Fibroblast of villous mesenchyme (primary cell): ENCODE results near the gene UGT1A5. TPM values are rescaled to one million over a fixed set of nuclear protein-coding genes. Genes with fewer than 3 reads are reported as not detected.

Experiments
- DNase-seq: peaks from one replicate; pipeline ENCODE4 v3.0.0-alpha.2; 2010; ENCODE audit warnings: low read depth
- H3K4me3 ChIP-seq: 2 replicates; pipeline ENCODE4 v1.5.1; 2011; ENCODE audit warnings: low read depth, mild to moderate bottlenecking, low read length
- CTCF ChIP-seq: IDR thresholded peaks from 2 replicates; pipeline ENCODE4 v1.5.1; 2012; ENCODE audit warnings: low read depth, mild to moderate bottlenecking, low read length; ENCODE audit not compliant: insufficient read depth
- total RNA-seq: library from RNA; depleted of rRNA; stranded (reverse); fragments of >200 nt; gene quantifications from 2 replicates; pipeline ENCODE4 v1.2.3, GENCODE V29; 2012

UGT1A5 gene
- total RNA-seq, 1 donor = not detected

- no peak overlapping the region for H3K4me3 ChIP-seq
- DNase-seq = no peak
- no peak for TF ChIP-seq CTCF
These were observed 101.5 kb downstream of the UGT1A5 start for GRCh38 chr2:233814056-233814835.

GRCh38 chr2:233815861-233816260 is 103.2 kb downstream of the UGT1A5 start:
- no peak overlapping the region for H3K4me3 ChIP-seq
- TF ChIP-seq CTCF = no peak
- no peak for DNase-seq

GRCh38 chr2:233816334-233816733 is 103.6 kb downstream of the UGT1A5 start:
- no peak for TF ChIP-seq CTCF
- DNase-seq = no peak
- H3K4me3 ChIP-seq = no peak overlapping the region

- no peak for TF ChIP-seq CTCF
- no peak for DNase-seq
- H3K4me3 ChIP-seq = no peak overlapping the region
These were observed 104.1 kb downstream of the UGT1A5 start for GRCh38 chr2:233816771-233817170.

GRCh38 chr2:233817361-233817911 is 104.7 kb downstream of the UGT1A5 start:
- no peak for TF ChIP-seq CTCF
- no peak for DNase-seq
- H3K4me3 ChIP-seq = no peak overlapping the region

- TF ChIP-seq CTCF = no peak
- no peak for DNase-seq
- no peak overlapping the region for H3K4me3 ChIP-seq
These were observed 105.4 kb downstream of the UGT1A5 start for GRCh38 chr2:233817995-233818638.
